NCI-H510A (cell line): ENCODE measurements around the gene YWHAE.
"Not testable (repeated sequence)": the region's sequence is repeated elsewhere in the genome, so short reads cannot be mapped to it uniquely, and the experiment has no call there.

ENCODE experiments used
- DNase-seq: peaks from one replicate; lab custom pipeline; 2025; lab: John Stamatoyannopoulos, UW

Gene YWHAE

DNA sequence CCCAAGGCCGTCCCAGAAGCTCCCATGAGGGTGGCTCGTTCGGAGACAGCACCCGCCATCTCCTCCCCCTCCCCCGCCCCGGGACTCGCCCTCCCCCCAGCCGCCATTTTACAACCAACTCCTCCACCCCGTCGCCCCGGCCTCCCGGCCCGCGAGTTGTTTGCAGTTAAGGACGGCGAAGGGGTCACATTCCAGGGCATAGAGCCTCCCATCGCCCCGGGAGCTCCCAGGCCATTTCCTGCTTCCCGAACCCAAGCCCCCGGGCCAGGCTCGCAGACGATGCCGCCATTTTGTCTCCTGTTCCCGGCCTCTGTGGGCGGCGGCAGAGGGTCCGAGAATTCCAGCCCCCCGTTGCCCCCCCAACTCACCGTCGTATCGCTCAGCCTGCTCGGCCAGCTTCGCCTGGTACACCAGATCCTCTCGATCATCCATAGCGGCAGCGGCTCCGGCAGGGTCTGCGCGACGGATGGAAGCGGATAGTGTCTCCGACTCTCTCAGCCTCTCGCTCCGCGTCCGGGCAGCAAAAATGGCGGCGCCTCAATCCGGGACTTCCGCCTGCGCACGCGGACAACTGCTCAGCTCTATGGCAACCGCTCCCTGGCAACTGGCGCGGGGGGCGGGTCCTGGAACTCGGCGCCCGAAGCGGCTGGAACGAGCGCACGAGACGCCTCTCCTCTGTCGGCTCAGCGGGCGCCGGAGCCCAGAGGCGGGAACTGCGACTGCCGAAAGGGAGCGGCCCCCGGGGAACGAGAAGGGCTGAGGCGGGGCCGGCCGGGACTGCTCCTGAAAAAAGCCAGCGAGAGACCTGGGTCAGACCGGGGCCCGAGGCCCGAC, at the start of gene YWHAE:
Gene YWHAE (minus strand): TSS at position 544 of the 834 bp plus-strand sequence. CDS start 112 bp downstream, at position 432.
- DNase-seq, result peak; percentile 81

DNA sequence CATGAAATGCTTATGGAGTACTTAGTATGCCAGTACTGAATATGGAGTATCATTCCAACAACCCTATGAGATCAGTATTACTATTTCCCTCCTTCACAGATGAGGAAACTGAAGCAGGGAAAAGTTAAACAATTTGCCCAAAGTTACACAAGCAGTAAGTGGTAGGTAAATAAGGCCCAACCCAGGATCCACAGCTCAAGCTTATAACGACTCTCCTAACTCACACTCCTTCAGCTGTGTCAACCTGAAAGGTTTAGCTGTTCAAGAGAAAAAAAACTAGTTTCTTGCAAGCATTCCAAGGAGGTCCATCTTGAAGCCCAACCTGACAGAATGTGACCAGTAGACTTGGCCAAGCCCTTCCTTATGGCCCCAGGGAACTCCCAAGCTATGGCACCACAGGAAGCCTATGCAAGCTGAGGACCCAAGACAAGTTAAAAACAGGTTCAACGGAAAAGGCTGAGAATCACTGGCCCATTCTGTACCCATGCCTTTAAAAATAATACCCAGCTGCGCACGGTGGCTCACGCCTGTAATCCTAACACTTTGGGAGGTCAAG, 49.5 kb upstream of the YWHAE start:
- no peak for DNase-seq

DNA sequence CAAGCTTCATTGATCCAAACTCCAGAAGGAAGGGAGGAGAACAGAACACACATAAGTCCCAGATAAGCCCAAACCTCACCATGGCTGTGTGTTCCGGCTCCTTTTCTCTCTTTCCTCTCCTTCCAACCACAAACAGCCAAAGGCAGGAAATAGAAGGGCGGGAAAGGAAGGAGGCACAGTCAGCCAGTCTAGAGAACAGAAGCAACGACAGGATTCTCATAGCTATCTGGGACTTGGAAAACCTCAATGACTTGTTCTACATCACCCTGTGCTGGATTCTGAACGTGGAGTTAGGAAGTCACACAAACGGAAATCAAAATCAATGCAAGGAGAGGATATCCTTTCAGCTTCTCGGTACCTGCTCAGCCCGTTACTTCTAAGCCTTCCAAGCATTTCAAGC, 47.0 kb upstream of the YWHAE start:
- no peak for DNase-seq

DNA sequence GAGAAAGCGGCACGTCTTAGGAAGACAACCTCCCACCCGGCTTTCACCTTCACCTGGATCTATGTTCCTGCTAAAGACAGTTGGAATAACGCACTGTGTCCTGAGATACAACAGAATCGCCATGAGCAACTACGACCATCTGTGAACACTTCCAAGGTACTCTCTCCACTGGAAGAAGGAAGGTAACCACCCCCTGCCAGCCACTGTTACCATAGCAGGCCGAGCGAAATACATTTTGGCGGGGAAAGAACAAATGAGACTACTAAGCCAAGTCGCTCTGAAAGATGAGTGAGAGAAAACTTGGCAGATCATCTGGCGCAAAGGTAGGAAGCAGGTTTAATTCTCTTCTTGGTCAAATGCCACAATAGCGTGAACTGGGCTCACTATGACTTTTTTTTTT, 46.2 kb upstream of the YWHAE start:
- no peak for DNase-seq

DNA sequence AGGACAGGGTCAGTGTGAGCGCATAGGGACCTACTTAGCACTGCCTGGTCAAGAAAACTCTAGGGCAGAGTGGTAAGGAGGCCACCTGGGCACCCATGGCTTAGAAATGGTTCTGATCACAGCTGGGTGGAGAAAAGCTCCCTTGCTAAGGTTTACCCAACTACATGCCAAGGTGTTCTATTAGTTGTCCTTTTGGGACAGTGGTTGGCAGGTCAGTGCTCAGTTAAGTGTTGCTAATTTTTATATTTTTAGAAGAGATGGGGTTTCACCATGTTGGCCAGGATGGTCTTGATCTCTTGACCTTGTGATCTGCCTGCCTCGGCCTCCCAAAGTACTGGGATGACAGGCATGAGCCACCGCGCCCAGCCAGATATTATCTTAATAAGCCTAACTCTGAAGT, 45.7 kb upstream of the YWHAE start:
- not testable (repeated sequence) for DNase-seq

DNA sequence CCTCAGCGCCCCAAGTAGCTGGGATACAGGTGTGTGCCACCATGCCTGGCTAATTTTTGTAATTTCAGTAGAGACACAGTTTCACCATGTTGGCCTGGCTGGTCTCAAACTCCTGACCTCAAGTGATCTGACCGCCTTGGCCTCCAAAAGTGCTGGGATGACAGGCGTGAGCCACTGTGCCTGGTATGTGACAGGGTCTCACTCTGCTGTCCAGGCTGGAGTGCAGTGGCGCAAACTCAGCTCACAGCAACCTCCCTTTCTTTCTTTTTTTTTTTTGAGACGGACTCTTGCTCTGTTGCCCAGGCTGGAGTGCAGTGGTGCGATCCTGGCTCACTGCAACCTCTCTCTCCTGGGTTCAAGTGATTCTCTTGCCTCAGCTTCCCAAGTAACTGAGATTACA, 42.7 kb upstream of the YWHAE start:
- not testable (repeated sequence) for DNase-seq

DNA sequence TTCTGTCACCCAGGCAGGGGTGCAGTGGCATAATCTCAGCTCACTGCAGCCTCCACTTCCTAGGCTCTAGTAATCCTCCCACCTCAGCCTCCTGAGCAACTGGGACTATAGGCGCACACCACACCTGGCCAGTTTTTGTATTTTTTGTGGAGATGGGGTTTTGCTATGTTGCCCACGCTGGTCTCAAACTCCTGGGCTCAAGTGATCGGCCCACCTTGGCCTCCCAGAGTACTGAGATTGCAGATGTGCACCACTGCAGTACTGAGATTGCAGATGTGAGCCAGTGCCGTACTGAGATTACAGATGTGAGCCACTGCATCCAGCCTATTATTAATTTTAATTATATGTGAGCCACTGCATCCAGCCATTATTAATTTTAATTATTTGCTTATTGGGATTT, 42.2 kb upstream of the YWHAE start:
- no peak for DNase-seq

DNA sequence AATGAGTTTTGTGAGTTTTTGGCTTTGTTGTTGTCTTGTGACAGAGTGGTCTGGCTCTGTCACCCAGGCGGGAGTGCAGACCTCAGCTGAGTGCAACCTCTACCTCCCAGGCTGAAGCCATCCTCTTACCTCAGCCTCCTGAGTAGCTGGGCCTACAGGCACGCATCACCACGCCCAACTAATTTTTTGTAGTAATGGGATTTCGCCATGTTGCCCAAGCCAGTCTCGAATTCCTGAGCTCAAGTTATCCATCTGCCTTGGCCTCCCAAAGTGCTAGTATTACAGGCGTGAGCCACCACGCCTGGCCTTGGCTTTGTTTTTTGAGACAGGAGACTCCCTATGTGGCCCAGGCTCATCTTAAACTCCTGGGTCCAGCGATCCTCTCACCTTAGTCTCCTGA, 40.9 kb upstream of the YWHAE start:
- no peak for DNase-seq

DNA sequence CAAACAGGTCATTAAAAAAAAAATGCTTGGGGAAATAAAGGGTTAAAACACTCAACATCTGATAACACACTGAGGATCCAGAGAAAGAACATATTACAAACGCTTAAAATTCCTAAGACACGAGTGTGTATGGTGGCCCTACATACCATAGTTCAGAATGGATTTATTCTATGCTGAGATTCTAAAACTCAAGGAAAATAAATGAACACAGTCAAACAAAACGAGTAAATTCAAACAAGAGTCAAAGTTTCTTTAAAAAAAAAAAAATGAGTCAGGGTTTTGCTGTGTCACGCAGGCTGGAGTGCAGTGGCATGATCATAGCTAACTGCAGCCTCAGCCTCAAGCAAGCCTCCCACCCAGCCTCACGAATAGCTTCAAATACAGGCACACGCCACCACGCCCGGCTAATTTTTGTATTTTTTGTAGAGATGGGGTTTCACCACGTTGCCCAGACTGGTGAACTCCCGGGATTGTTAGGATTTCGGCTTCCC, 38.6 kb upstream of the YWHAE start:
- DNase-seq, result no peak

DNA sequence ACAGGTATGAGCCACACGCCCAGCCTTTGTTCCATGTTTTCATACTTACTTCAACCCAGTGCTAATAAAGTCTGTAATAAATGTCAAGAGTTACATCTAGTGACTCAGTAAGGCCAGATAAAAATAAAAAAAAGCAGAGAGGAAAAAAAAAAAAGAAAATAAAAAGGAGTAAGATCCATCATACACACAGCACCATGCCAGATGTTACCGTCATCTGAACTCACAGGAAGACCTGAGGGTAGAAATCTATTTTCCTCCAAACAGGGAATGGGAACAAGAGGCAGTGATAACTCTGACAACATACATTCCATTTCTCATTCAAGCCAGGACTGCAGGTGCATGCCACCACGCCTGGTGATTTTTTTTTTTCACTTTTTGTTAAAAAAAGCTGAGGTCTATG, 35.3 kb upstream of the YWHAE start:
- no peak for DNase-seq

DNA sequence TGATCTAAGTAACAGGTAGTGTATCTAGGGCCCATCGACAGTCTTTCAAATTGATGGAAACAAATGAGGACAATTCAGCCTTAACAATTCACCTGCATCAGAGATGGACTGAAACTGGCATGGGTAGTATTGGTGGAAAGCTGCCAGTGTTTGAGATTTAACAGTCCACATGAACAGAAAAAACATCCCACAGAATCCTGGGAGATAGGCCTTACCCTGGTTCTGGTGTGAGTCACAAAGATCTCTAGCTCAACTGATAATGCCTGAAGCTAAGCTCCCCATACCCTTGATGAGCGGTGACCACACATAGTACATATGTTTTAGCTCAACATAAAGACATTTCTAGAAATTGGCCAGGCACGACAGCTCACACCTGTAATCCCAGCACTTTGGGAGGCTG, 34.1 kb upstream of the YWHAE start:
- DNase-seq, result no peak

DNA sequence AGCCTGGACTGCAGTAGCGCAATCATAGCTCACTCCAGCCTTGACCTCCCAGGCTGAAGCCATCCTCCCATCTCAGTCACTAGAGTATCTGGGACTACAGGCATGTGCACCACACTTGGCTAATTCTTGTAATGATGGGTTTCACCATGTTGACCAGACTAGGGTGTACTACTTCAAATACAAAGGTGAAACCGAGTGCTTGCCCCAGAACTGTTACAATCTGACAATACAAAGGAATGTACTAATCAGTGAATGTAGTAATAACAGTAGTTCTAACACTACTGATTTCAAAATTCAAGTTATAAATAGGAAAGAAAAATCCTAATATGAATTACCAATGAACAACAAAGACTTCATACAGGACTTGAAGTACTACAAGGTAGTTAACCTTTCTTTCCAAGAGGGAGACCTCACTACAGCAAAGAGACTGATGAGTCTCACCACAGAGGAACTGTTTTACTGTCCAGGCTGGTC, 31.6 kb upstream of the YWHAE start:
- DNase-seq, result no peak

DNA sequence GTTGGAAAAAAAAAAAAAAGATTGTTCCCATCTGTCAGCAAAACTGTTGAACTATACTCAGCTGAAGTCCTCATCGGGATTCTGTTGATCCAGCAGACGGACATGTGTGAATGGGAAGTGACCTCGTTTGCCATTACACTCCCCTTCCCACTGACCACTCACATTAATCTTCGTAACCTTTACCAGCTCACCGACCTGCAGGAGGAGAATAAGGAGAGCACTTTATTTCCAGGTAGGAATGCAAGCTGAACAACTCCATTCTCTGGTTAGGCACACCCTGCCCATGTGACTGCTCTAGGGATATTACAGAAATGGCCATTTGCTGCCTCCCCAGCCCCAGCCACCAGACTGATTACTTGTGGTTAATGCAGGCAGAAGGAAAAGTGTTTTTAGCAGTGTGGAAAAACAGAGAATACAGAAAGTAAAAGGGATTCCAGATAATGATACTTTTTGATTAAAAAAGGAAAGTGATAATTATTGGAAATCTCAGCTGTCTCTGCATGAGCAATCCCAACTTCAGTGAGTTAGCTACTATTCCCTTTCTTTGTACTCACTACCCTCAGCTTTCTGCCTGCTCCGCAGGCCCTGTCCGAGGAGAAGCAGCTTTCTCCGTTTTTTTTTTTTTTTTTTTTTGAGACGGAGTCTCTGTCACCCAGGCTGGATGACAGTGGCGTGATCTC, 23.6 kb upstream of the YWHAE start:
- no peak for DNase-seq

DNA sequence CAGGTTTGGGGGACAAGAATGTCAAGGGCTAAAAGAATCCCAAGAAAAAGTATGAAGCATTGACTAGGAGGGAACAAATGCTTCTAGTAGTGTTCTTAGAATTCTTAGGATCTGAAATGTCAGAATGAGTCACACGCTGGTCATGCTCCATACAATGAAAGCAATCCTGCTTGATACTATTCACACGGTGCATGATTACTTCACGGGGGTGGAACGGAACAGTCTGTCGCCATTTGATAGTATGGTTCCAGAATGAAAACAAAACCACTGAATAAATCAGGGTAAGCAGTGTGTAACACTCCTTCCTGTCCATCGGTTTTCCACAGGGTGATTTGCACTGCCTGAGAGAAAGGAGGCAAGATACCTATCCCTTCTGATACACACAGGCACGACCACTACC, 22.9 kb upstream of the YWHAE start:
- DNase-seq, result no peak

DNA sequence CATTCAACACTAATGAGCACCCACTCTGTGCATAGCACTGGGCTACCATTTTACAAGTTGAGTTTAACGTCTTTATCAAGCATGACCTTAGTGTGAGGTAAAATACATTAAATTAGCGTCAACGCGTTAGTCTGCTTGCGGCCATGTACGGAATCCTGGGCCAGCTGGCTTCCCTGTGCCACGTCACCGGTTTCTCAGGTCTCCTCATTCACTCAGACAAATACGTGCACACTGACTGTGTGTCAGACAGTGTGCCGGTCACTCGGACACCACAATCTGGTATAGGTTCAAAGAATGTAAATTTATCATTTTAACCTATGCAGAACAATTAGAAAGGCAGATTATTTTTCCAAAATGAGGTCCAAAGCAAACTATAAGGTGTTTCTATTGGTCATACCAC, 21.4 kb upstream of the YWHAE start:
- no peak for DNase-seq

DNA sequence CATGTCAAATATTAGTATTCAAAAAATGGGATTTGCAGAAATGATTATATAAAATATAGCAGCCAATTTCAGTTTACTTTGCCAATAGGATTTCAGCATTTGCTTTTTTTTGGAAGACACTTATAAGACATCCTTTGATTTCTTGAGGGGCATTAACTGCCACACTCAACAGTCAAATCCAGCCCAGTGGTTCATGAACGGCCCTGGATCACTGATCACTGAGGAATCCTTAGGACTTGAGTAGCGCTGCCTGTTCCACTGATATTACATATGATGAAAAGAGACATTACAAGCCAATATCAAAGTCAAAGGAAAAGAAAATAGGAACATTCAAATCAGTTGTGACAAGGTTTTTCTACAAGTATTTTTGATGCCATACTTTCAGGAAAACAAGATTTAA, 21.0 kb upstream of the YWHAE start:
- DNase-seq, result no peak

DNA sequence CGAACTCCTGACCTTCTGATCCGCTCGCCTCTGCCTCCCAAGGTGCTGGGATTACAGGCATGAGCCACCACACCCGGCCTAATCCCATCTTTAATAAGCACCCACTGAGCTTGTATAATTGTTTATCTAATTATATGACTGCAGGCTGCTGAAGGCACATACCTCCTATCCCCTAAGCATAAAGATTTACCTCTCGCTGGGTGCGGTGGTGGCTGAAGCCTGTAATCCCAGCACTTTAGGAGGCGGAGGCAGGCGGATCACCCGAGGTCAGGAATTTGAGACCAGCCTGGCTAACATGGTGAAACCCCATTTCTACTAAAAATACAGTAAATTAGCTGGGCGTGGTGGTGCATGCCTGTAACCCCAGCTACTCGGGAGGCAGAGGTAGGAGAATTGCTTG, 20.1 kb upstream of the YWHAE start:
- no peak for DNase-seq

DNA sequence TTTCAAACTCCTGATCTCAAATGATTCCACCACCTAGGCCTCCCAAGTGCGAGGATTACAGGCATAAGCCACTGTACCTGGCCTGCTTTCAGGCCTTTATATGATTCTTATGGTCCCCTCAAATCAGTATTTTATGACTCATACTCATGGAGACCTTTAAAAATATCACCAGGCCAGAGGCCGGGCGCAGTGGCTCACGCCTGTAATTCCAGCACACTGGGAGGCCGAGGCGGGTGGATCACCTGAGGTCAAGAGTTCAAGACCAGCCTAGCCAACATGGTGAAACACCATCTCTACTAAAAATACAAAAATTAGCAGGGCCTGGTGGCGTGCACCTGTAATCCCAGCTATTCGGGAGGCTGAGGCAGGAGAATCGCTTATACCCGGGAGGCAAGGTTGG, 18.5 kb upstream of the YWHAE start:
- DNase-seq, result not testable (repeated sequence)

DNA sequence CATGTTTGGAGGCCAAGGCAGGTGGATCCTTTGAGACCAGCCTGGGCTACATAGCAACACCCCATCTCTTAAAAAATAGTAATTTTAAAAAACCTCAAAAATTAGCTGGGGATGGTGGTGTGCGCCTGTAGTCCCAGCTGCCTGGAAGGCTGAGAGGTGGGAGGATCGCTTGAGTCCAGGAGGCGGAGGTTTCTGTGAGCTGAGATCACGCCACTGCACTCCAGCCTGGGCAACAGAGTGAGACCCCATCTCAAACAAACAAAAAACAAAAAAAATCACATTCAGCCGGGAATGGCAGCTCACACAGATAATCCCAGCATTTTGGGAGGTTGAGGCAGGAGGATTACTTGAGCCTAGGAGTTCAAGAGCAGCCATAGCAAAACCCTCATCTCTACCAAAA, 16.4 kb upstream of the YWHAE start:
- DNase-seq, result no peak

DNA sequence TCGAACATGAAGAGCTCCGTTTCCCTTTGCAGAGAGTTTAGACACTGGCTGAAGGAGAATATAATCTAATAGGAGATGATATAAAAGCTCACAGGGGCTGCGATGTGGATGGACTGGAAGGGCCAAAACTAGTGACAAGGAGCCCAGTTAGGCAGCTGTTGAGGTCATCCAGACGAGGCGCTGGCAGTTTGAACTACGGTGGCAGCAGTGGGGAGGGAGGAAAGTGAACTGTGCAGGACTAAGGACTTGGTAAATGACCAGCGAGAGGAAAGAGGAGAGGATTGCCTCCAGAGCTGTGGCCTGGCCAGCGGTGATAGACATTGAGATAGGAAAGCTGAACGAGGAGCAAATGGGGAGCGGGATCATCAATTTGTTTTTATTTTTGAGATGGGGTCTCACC, 14.6 kb upstream of the YWHAE start:
- no peak for DNase-seq

DNA sequence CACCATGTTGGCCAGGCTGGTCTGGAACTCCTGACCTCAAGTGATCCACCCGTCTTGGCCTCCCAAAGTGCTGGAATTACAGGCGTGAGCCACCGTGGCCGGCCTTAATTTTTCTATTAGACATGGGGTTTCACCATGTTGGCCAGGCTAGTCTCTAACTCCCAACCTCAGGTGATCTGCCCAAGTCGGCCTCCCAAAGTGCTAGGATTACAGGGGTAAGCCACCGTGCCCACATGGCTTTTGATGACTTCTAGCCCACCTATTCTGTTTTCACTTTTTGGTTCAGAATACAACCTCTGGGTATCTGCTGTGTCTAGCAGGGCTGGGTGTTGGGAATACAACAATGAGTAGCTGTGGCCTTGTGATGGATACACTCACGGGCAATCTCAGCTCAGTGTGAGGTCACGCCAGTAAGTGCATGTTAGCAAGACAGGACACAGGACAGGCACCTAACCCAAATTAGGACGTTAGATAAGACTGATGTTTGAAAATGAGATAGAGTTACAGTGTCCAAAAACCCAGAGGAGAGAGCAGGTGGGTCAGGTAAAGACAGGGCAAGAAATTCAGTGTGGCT, 14.1 kb upstream of the YWHAE start:
- DNase-seq, result no peak

DNA sequence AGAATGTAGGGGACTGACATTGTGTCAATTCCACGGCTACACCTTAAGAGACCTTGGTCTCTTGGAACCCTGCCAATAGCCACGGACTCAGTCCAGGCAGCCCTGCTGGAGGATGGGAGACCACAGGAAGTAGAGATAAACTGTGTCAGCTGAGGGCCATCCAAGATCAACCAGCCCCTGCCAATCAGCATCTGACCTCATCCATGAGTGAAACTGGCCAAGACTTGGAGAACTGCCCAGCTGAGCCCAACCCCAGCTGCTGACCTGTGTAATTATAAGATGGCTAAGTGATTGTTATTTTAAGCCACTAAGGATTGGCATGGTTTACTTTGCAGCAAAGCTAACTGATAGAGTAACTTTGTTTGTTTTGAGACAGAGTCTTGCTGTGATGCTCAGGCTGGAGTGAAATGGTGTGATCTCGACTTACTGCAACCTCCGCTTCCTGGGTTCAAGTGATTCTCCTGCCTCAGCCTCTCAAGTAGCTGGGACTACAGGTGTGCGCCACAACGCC, 13.3 kb upstream of the YWHAE start:
- peak; percentile 6 for DNase-seq
